Adrenal gland (tissue), 12 donors: ENCODE results near the gene OPRD1. TPM values are rescaled to one million over a fixed set of nuclear protein-coding genes. Genes with fewer than 3 reads are reported as not detected.

Experiments
- DNase-seq, 7 donors: peaks; one replicate each; pipeline ENCODE4 v3.0.0-alpha.2; 2019 to 2020
- H3K27ac ChIP-seq, 5 donors: fragments of 200-600 bp; sonication (generic) in 4 of 5; 1 replicate in 3 of 5; 2 replicates in 2 of 5; pipeline versions ENCODE4 v1.5.1 to v1.8.0; 2016 to 2020; ENCODE audit warnings: mild to moderate bottlenecking in 1 of 5
- H3K27me3 ChIP-seq: fragments of 200-600 bp; 2 replicates; pipeline ENCODE4 v1.8.0; 2021
- H3K36me3 ChIP-seq, 2 donors: fragments of 200-600 bp; replicated peaks in 1 of 2; 1 replicate in 1 of 2; 2 replicates in 1 of 2; pipeline versions ENCODE4 v1.5.1 to v1.8.0; 2018 to 2022
- H3K4me1 ChIP-seq, 2 donors: fragments of 200-600 bp; replicated peaks in 1 of 2; 1 replicate in 1 of 2; 2 replicates in 1 of 2; pipeline versions ENCODE4 v1.5.1 to v1.8.0; 2018 to 2021
- H3K4me3 ChIP-seq, 4 donors: fragments of 200-600 bp; sonication (generic) in 3 of 4; one replicate each; pipeline ENCODE4 v1.5.1; 2016 to 2018
- H3K9me3 ChIP-seq, 3 donors: fragments of 200-600 bp; sonication (generic) in 1 of 3; replicated peaks in 1 of 3; 1 replicate in 2 of 3; 2 replicates in 1 of 3; pipeline versions ENCODE4 v1.5.1 to v1.8.0; 2016 to 2021
- CTCF ChIP-seq, 6 experiments: fragments of 450-650 bp in 4 of 6; fragments of 200-600 bp in 2 of 6; sonication (generic) in 1 of 6; IDR thresholded peaks; 1 replicate in 5 of 6; 2 replicates in 1 of 6; pipeline versions ENCODE4 v1.5.1 to v1.8.0; 2016 to 2021; ENCODE audit warnings: antibody characterized with exemption in 6 of 6, mild to moderate bottlenecking in 2 of 6, moderate library complexity in 1 of 6
- POLR2A ChIP-seq, 2 donors: fragments of 450-650 bp; IDR thresholded peaks; one replicate each; pipeline ENCODE4 v1.6.1; 2017; ENCODE audit warnings: antibody characterized with exemption in 2 of 2, mild to moderate bottlenecking in 2 of 2, moderate library complexity in 1 of 2
- WGBS, 4 donors: extraction: QIAGEN DNeasy Blood & Tissue Kit in 2 of 4; methylation state at CpG; one replicate each; pipeline versions ENCODE4 v1.1.5 to v1.1.7; 2013 to 2017; 5-methylcytosine and 5-hydroxymethylcytosine counted together
- intact Hi-C, 2 donors: fragments of 100-400 bp; cut with DNase I; formaldehyde crosslinking; loops; one replicate each; pipeline versions ENCODE4 v1.14.1 to v1.15.0; 2022 to 2023
- polyA plus RNA-seq, 3 donors: library from polyadenylated mRNA; stranded (reverse); fragments of 200-250 nt in 2 of 3; fragments of 350-450 nt in 1 of 3; fragmentation: Illumina TruSeq in 1 of 3; extraction: RNeasy Lipid Tissue Mini Kit (QIAGEN cat#74804) in 1 of 3; gene quantifications; one replicate each; pipeline ENCODE4 v1.2.3, GENCODE V29; 2013 to 2014
- total RNA-seq, 9 donors: library from RNA; depleted of rRNA in 4 of 9; stranded (reverse); fragments of >200 nt in 4 of 9; fragments of 120-200 nt in 1 of 9; fragmentation: NEBNext Ultra II Directional in 1 of 9; extraction: Animal tissue kit (Norgen Biotek cat#: 25700) in 1 of 9; gene quantifications; one replicate each; pipeline versions ENCODE4 v1.1.0 to v1.2.4, GENCODE V29; 2013 to 2023
- donor health status: healthy with polysubstance abuse.
- donor health status: Bipolar disorder and iron deficiency.
- donor health status: DM: yes; HTN: yes; CAD: no.
- donor health status: DM: no; HTN: no; CAD: no.
- donor health status: DM: no; HTN: no; CAD: no.
- donor health status: DM: yes; HTN: yes; CAD: no.

OPRD1 gene
- total and polyA plus RNA-seq, 12 donors = 0.06 to 1.8 (median 0.35) TPM; not detected in 4

- TF ChIP-seq POLR2A (IDR thresholded peaks at IDR 0.05) (no peak), CTCF (IDR thresholded peaks at IDR 0.05) (no peak)
- Histone ChIP-seq H3K36me3 (no peaks in the 10 kb centered on the region), H3K4me3 (no peak overlapping the region), H3K27me3 (peaks cover 21% of the 10 kb centered on the region), H3K27ac (no peak overlapping the region), H3K9me3 (no peaks in the 10 kb centered on the region), H3K4me1 (no peaks in the 10 kb centered on the region)
- 75 to 86% (median 79%) methylated on average over 4 of the region's 4 CpGs for WGBS, 4 donors
- no peak for DNase-seq
- intact Hi-C loops = no loop called here
These were observed 4.0 kb upstream of the OPRD1 start for GRCh38 chr1:28807986-28808385.

GRCh38 chr1:28811369-28811765, 603 bp upstream of the OPRD1 start:
- intact Hi-C loops = no loop called here
- no peak for DNase-seq
- H3K36me3 ChIP-seq = no peaks in the 10 kb centered on the region
- H3K27me3 ChIP-seq = peaks cover 32% of the 10 kb centered on the region
- H3K27ac ChIP-seq = no peak overlapping the region
- 54 to 66% (median 58%) methylated on average over 9 of the region's 9 CpGs for WGBS, 4 donors
- no peak overlapping the region for H3K4me3 ChIP-seq
- TF ChIP-seq POLR2A (IDR thresholded peaks at IDR 0.05) = no peak
- no peak for TF ChIP-seq CTCF (IDR thresholded peaks at IDR 0.05)
- no peaks in the 10 kb centered on the region for H3K9me3 ChIP-seq
- H3K4me1 ChIP-seq = no peaks in the 10 kb centered on the region

- Histone ChIP-seq H3K27ac (no peak overlapping the region), H3K4me3 (no peak overlapping the region), H3K27me3 (peaks cover 40% of the 10 kb centered on the region), H3K9me3 (no peaks in the 10 kb centered on the region), H3K4me1 (no peaks in the 10 kb centered on the region), H3K36me3 (no peaks in the 10 kb centered on the region)
- intact Hi-C loops = no loop called here
- WGBS, 4 donors = 36 to 56% (median 41%) methylated on average over 21 to 34 of the region's 34 CpGs
- TF ChIP-seq CTCF (IDR thresholded peaks at IDR 0.05) (no peak), POLR2A (IDR thresholded peaks at IDR 0.05) (no peak)
- no peak for DNase-seq
These were observed 899 bp downstream of the OPRD1 start for GRCh38 chr1:28812669-28813468.

- no peaks in the 10 kb centered on the region for H3K9me3 ChIP-seq
- H3K27me3 ChIP-seq = peaks cover 40% of the 10 kb centered on the region
- DNase-seq = no peak
- no peaks in the 10 kb centered on the region for H3K36me3 ChIP-seq
- no peak overlapping the region for H3K27ac ChIP-seq
- H3K4me3 ChIP-seq = no peak overlapping the region
- 74 to 83% (median 82%) methylated on average over 15 of the region's 15 CpGs for WGBS, 4 donors
- intact Hi-C loops = no loop called here
- no peak for TF ChIP-seq POLR2A (IDR thresholded peaks at IDR 0.05)
- no peak for TF ChIP-seq CTCF (IDR thresholded peaks at IDR 0.05)
- H3K4me1 ChIP-seq = no peaks in the 10 kb centered on the region
These were observed 2.0 kb downstream of the OPRD1 start for GRCh38 chr1:28813931-28814465.
